Measurements from ENCODE around the gene MACROD2.

- TF ChIP-seq CTCF (IDR thresholded peaks at IDR 0.05) = no peak
- no peak for TF ChIP-seq POLR2AphosphoS5 (IDR thresholded peaks at IDR 0.05)
- TF ChIP-seq POLR2A (IDR thresholded peaks at IDR 0.05) = no peak
- no peak for TF ChIP-seq EP300 (IDR thresholded peaks at IDR 0.05)
Measured at GRCh38 chr20:15584507-15584906, 1589.2 kb downstream of the MACROD2 start.

Data from suprapubic skin (tissue), 4 donors.